ENCODE data around the gene DERL3. TPM values are rescaled to one million over a fixed set of nuclear protein-coding genes. Genes with fewer than 3 reads are reported as not detected.

DERL3 gene
- total RNA-seq, 4 donors from 2014 or later: 0.21 to 0.49 (median 0.33) TPM

- intact Hi-C loops (cut with DNase I; ENCODE audit: low total_unique reads): no loop called here
- no peak for DNase-seq (ENCODE audit: low spot score in 2 of 2)
- whole genome bisulfite sequencing, 2 donors: 93 to 94% methylated on average over 8 of the region's 8 CpGs
- TF ChIP-seq POLR2A (IDR thresholded peaks at IDR 0.05) (no peak), CTCF (IDR thresholded peaks at IDR 0.05) (no peak)
- no peak overlapping the region for H3K4me3 ChIP-seq (ENCODE audit: low read depth, poor library complexity, severe bottlenecking)
Measured at GRCh38 chr22:23801886-23802377, 36.9 kb downstream of the DERL3 start.

GRCh38 chr22:23801238-23801821, 37.5 kb downstream of the DERL3 start:
- 87 to 90% methylated on average over 11 of the region's 11 CpGs for WGBS, 2 donors

GRCh38 chr22:23800297-23801237, 38.2 kb downstream of the DERL3 start:
- 91 to 95% methylated on average over 17 to 18 of the region's 18 CpGs for WGBS, 2 donors

More at GRCh38 chr22:23801238-23801821, 37.5 kb downstream of the DERL3 start:
- H3K4me3 ChIP-seq (ENCODE audit: low read depth, poor library complexity, severe bottlenecking): no peak overlapping the region
- no peak for TF ChIP-seq CTCF (IDR thresholded peaks at IDR 0.05)
- no peak for TF ChIP-seq POLR2A (IDR thresholded peaks at IDR 0.05)
- DNase-seq (ENCODE audit: low spot score in 2 of 2): no peak
- intact Hi-C loops (cut with DNase I; ENCODE audit: low total_unique reads): no loop called here

GRCh38 chr22:23796461-23796860, 42.3 kb downstream of the DERL3 start:
- intact Hi-C loops (cut with DNase I; ENCODE audit: low total_unique reads): no loop called here
- 54% methylated on average over 5 of the region's 5 CpGs for WGBS, 2 donors
- DNase-seq (ENCODE audit: low spot score in 2 of 2): no peak

More at GRCh38 chr22:23800297-23801237, 38.2 kb downstream of the DERL3 start:
- no peak overlapping the region for H3K4me3 ChIP-seq (ENCODE audit: low read depth, poor library complexity, severe bottlenecking)
- TF ChIP-seq POLR2A (IDR thresholded peaks at IDR 0.05) (no peak), CTCF (IDR thresholded peaks at IDR 0.05) (no peak)
- intact Hi-C loops (cut with DNase I; ENCODE audit: low total_unique reads): no loop called here
- no peak for DNase-seq (ENCODE audit: low spot score in 2 of 2)

GRCh38 chr22:23793326-23793725, 45.5 kb downstream of the DERL3 start:
- no peak for DNase-seq (ENCODE audit: low spot score in 2 of 2)
- intact Hi-C loops (cut with DNase I; ENCODE audit: low total_unique reads): no loop called here
- 93 to 94% methylated on average over 8 of the region's 8 CpGs for WGBS, 2 donors
- TF ChIP-seq CTCF (IDR thresholded peaks at IDR 0.05) (no peak), POLR2A (IDR thresholded peaks at IDR 0.05) (no peak)
- H3K4me3 ChIP-seq (ENCODE audit: low read depth, poor library complexity, severe bottlenecking): no peak overlapping the region

More at GRCh38 chr22:23796461-23796860, 42.3 kb downstream of the DERL3 start:
- TF ChIP-seq CTCF (IDR thresholded peaks at IDR 0.05) (no peak), POLR2A (IDR thresholded peaks at IDR 0.05) (no peak)
- H3K4me3 ChIP-seq (ENCODE audit: low read depth, poor library complexity, severe bottlenecking): no peak overlapping the region
